Peyer's patch (tissue), 4 donors: ENCODE data around the gene SIGLEC9.

Source experiments
- POLR2A ChIP-seq, 2 donors: fragments of 450-650 bp; IDR thresholded peaks; one replicate each; pipeline ENCODE4 v1.5.1; 2017; ENCODE audit warnings: antibody characterized with exemption in 2 of 2, mild to moderate bottlenecking in 2 of 2, moderate library complexity in 2 of 2
- TF ChIP-seq, protein P1 (sequence below), 6 experiments: fragments of 450-650 bp in 4 of 6; fragments of 200-600 bp in 2 of 6; sonication (generic) in 1 of 6; IDR thresholded peaks; one replicate each; pipeline ENCODE4 v1.5.1; 2017 to 2019; ENCODE audit warnings: antibody characterized with exemption in 6 of 6, mild to moderate bottlenecking in 3 of 6, moderate library complexity in 1 of 6

DNA sequence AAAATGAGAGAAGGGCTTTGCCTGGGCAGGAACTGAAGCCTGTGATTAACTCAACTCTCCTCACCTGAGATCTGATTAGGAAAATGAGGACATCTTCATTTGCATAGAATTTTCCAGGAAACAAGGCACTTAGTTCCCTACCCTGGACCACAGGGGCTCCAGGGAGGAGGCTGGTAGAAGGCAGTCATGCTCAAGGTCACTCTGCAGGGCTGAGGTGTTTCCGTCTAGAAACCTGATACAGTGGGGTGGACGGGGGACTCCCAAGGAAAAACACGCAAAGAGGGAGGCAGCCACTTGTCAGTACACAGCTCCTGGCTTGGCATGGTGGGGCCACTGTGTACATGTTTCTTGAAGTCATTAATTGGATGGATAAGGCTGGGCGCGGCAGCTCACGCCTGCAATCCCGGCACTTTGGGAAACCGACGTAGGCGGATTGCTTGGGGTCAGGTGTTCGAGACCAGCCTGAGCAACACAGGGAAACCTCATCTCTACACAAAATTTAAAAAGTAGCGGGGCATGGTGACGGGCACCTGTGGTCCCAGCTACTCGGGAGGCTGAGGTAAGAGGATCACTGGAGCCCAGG, 48.0 kb upstream of the SIGLEC9 start:
- no peak for TF ChIP-seq POLR2A (IDR thresholded peaks at IDR 0.05)
- TF ChIP-seq, protein P1, sequence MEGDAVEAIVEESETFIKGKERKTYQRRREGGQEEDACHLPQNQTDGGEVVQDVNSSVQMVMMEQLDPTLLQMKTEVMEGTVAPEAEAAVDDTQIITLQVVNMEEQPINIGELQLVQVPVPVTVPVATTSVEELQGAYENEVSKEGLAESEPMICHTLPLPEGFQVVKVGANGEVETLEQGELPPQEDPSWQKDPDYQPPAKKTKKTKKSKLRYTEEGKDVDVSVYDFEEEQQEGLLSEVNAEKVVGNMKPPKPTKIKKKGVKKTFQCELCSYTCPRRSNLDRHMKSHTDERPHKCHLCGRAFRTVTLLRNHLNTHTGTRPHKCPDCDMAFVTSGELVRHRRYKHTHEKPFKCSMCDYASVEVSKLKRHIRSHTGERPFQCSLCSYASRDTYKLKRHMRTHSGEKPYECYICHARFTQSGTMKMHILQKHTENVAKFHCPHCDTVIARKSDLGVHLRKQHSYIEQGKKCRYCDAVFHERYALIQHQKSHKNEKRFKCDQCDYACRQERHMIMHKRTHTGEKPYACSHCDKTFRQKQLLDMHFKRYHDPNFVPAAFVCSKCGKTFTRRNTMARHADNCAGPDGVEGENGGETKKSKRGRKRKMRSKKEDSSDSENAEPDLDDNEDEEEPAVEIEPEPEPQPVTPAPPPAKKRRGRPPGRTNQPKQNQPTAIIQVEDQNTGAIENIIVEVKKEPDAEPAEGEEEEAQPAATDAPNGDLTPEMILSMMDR (IDR thresholded peaks at IDR 0.05) = no peak
